NCI-H187 (cell line): ENCODE data around the gene ENPP1.
"Not testable (repeated sequence)": the region's sequence is repeated elsewhere in the genome, so short reads cannot be mapped to it uniquely, and the experiment has no call there.

Experiments
- DNase-seq, 2 experiments: peaks; one replicate each; lab custom pipeline; 2025; lab: John Stamatoyannopoulos, UW

The ENPP1 gene

DNA sequence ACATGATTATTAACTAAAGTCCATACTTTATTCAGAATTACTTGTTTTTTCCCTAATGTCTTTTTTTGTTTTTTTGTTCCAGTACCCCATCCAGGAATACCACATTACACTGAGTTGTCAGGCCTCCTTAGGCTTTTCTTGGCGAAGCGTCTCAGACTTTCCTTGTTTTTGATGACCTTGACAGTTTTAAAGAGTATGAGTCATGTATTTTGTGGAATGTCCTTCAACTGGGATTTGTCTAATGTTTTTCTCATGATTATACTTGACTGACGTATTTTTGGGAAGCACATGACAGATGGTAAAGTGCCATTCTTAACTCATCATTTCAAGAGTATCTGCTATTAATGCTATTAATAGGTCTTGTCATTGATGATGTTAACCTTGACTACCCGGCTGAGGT is 23.6 kb downstream of the ENPP1 start:
- no peak for DNase-seq

DNA sequence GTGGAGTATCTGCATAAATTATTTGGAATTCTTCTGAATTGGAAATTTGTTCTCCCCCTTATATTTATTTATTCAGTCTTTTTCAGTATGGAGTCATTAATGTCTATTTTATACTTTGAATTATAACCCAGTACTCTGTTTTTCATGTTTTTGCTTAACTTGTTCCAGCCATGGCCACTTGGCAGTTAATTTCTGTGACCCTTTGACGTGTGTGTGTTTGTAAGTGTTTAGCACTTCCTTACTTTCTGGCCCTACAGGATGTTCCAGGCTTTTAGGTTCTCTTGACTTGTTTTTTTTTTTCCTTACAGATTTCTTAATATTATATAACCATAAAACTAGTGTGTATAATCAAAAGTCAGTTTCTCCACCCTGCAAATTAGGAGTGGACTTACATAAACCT is 24.1 kb downstream of the ENPP1 start:
- no peak for DNase-seq

DNA sequence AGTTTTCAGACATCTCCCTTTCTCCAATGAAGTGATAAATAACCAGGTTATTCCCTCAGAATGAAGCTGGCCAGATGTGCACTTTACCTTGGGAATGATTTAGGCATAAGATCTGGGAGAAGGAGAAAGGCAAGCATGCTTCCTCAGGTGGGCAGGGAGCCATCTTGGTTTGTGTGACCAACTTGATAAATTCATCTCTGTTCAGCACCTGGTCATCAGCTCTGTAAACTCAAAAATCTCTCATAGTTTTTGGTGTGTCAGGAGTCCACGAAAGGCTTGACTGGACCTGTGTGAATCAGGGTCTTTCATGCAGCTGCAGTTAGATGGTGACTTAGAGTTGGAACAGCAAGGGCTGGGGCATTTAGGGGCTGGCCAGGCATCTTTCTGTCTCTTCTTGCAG is 24.5 kb downstream of the ENPP1 start:
- no peak for DNase-seq

DNA sequence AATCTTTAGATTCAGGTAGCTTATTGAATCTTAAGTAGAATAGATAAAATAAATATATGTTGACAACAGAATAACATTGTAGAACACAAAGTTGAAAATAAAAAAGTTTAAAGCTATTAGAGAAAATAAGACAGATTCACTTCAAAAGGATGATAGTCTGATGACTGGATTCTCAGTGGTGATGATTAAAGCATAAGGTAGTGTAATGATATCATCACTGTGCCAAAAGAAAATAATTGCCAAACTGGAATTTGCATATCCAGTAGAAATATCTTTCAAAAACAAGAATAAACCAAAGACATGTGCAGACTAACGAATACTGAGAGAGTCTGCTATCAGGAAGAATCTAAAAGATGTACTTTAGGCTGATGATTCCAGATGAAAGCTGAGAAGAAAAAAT is 30.2 kb downstream of the ENPP1 start:
- no peak for DNase-seq

DNA sequence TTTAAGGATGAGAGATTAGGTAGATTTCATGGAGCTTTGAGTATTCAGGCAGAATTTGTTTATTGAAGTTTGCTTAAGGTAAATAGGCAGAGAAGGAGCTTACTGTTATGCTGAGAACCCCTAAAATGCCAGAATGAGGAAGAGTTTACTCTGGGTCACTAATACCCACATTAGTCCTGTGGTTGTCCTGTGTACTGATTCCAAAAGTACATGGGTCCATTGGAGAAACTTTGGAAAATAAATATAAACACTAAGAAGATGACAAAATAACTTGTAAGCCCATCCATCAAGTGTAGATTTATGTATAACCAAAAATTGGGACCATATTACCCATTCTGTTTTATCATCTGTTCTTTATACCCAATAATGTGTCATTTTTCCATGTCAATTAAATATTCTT is 31.6 kb downstream of the ENPP1 start:
- DNase-seq: no peak

DNA sequence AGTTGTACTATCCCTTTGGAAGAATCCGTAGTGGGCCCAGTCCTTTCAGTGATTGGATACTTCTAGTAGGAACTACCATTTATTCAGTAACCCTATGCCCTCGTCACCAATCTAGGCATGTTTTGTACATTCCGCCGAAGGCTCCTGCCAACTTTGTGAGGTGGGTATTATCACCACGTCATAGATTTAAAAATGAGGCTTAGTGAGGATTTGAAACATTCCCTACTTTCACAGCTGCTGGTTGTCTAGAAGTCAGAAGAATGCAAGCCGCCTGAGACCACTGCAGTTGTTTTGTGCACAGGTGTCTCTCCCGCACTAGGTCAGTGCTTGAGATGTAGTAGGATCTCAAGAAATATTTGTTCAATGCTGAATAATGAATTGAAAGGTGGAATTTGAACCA is 32.6 kb downstream of the ENPP1 start:
- no peak for DNase-seq

DNA sequence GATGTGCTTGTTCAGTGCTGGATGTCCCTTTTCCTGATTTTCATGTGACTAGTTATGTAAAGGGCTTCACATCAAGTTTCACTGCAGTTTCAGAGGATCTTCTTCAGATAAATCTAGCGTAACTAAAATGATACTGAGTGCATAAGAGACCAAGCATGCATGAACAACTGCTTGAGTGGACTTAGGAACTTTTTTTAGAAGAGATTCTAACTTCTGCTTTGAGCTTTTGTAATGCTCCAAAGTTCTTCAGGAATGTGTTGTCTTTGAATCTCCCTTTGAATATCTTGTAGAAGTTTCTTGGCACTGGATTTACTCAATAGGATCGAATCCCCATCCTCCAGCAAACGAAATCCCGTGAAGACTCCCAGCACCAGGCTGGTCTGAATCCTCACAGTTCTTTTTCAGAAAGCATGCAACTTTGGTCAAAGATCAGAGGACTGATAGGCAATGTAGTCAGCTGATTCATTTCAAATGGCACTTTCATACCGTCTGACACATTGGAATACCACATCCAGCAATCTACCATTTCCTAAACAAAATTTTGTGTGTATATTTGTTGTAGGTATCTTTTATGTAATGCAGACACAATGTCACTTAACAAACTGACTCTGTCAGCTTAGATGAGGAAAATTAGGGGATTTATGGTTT is 33.2 kb downstream of the ENPP1 start:
- DNase-seq: no peak

DNA sequence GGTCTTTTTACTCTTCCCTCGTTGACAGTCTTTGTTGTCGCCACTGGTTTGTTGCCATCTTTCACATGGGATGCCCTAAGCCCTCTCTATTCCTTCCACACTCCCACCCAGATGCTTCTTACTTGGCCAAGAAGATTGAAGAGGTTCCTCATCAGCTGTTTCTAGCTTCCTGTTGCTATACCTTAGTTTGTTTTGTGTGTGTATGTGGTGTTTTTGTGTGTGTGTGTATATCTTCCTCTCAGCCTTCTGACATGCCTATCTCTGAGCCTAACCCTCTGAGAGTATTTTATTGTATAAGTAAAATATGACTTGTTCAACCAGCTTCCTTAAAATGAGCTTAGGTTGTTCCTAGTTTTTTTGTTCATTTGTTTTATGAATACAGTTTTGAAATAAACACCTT is 35.9 kb downstream of the ENPP1 start:
- no peak for DNase-seq

DNA sequence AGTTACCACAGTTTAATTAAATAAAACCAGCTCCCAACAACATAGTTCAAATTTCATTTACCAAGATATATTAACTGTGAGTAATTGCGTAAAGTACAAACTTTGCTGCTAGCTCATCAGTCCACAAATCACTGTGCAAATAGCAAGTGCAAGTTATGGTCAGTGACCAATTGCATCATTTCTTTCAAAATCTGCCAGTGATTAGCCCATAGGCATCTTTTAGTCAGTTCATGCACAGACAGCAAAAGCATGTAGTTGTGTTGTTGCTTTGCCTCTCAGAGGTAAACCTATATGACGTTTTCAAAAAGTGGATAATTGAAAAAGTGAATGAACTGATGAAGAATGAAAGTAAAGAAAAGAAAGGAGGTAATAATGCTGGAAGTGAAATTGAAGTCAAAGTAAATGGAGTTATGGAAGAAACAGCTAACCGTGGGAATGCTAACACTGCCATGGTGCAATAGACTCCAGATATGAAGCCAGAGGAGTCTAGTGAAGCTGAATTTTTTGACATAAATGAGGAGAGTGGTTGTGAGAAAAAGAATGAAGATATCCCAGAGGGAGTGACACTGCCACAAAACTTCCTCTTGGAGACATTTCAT is 36.5 kb downstream of the ENPP1 start:
- DNase-seq: no peak

DNA sequence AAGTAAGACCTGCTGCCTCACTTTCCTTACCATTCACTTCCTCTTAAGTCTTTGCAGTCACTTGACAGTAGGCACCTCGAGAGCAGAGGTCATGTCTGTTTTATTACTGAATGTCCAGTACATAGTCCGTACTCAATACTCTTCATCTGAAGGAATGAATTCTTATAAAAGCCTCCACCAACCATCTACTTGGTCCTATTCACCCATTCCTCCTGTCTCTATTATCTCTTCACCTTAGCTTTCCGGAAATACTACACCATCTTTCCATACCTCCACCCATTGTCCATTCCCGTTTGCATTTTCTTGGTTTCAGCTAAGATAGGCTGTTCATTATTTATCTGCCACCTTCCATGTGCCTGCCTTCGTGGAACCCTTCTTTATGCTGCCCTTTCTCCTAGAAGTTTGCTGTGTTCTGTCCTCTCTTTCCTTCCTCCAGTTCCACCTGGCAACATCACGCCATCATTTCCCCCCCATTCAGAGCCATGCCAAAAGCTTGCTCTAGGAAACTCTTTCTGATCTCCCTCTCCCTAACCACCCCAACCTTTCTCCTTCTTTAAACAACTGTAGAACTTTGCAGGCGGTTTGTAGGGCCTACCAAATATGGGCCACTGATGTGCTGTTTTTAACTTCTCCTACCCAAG is 38.3 kb downstream of the ENPP1 start:
- DNase-seq: no peak

DNA sequence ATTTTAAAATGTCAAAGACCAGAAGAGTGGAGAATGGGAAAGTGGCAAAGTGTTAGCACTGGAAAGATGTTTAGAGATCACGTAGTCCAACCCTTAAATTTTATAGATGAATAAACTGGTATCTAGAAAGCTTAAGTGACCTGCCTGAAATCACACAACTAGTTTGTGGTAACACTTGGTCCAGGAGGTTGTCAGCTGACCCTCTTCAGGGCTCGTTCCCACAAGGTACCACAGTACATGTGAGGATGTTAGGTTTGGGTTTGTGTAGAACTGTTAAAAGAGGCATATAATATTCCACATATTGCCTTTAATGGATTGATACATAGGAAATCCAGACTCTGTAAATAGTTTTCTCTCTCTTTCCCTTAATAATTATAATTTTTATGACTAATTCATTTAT is 39.1 kb downstream of the ENPP1 start:
- DNase-seq: no peak

DNA sequence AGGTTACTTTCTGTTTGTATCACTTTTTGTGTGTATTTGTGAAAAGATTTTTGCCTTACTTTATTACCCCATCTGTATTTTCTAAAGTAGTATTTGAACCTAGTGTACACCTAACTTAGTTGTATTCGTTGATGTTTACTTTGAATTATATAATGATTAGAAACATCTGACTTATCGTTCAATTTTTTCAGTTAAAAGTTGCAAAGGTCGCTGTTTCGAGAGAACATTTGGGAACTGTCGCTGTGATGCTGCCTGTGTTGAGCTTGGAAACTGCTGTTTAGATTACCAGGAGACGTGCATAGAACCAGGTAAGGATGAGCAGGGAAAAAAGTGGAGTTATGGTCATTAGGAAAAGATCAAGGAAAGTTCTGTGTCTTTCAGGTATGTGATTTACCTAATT is 42.0 kb downstream of the ENPP1 start:
- no peak for DNase-seq

DNA sequence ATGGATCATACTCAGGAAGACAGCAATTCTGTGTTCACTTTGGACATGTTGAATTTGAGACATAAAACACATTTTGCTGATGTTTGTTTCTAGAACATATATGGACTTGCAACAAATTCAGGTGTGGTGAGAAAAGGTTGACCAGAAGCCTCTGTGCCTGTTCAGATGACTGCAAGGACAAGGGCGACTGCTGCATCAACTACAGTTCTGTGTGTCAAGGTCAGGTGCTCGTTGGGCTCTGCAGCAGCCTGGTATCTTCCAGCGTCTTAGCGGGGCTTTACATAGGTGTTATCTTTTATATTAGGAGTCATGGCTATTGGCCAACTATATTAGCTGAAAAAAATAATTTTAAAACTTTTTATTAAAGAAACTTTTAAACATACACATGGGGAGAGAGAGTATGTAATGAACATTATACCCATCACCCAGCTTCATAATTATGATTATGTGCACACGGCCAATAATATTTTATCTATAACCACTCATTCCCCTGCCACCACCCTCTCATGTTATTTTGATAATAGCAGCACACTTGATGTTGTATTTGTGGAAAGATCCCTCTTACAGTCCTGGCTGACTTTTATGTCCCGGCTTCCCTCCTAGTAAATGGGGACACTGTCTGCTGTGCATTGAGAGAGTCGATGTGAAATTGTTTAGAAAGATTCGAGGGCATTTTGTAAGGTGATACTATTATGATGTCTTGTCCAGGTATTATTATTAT is 43.4 kb downstream of the ENPP1 start:
- DNase-seq: no peak

DNA sequence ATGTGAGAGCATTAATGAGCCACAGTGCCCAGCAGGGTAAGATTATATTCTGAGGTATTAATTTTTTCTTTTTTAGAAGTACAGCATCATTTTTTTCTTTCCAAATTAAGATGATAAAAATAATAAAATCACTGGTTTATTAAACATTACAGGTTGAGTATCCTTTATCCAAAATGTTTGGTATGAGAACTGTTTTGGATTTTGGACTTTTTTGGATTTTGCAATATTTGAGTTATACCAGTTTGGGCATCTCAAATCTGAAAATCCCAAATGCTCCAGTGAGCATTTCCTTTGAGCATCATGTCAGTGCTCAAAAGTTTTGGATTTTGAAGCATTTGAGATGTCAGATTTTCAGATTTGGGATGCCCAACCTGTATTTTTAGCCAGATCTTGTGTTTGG is 44.4 kb downstream of the ENPP1 start:
- DNase-seq: no peak

DNA sequence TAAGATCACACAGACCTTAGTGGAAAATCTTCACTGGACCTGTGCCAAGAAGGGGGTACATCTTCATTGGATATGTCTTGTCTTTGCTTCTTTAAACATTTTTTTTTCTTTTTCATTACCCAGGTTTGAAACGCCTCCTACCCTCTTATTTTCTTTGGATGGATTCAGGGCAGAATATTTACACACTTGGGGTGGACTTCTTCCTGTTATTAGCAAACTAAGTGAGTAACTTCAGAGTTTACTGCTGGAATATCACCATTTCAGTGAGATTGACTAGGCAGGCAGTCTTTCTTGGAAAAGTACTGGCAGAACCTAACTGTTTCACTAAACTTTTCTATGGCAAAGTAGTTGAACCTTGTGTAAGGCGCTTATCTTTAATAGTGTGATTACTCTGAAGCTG is 47.0 kb downstream of the ENPP1 start:
- no peak for DNase-seq

DNA sequence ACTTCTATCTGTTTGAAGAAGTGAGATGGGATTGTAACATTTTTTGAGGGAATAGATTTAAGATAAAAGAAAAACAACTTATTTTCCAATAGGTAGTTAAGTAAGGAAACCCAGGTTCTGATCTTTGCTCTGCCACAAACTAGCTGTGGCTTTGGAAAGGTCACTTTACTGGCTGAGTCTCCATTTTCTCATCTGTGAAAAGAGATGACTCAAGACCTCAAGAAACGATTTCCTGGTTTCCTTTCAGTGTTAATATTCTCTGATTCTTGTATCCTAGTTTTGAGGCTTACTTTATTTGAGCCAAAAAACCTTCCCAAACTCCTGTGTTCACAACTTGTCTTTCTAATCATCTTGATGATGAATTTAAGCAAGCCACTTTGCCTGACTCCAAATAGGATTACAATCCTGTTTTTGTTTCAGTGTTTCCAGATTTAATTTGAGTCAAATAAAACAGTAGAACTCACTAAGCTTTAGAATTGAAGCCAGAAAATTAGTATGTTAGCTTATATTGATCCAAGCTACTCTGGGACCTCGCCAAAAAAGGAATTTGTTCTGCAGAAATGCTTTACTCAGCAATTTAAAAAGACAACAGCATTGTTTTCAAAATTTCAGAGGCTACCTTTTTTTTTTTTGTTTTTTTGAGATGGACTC is 51.1 kb downstream of the ENPP1 start:
- DNase-seq: no peak

DNA sequence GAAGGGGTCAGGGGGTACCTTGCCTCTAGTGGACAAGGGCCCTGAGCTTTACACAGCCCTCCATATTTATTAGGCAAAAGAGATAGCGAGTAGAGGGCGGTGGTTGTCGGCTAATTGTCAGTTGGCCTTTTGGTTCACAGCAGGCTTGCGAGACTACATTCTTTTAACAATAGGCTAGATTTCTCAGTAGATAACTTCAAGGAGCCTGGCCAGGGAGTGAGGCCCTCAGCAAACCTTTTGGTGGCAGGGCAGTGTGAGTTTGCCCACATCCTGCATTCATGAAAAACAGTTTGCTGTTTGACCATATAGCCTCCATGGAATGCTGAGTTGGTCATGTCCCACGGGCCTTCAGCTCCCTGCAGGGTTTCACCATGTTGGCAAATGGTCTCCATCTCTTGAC is 51.8 kb downstream of the ENPP1 start:
- DNase-seq: not testable (repeated sequence)

DNA sequence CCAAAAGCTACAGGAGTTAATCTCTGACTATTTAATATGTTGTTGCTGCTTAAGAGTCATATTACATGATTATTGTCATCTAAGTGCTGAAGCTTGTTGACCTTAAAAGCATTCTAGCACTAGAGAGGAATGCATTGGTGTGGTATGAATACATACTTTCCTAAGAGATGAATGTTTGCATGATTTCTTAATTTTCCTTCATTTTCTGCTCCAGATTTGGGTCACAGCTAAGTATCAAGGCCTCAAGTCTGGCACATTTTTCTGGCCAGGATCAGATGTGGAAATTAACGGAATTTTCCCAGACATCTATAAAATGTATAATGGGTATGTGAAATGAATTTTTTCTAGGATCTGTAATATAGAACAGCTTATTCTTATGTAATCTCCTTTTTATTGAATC is 53.6 kb downstream of the ENPP1 start:
- no peak for DNase-seq

DNA sequence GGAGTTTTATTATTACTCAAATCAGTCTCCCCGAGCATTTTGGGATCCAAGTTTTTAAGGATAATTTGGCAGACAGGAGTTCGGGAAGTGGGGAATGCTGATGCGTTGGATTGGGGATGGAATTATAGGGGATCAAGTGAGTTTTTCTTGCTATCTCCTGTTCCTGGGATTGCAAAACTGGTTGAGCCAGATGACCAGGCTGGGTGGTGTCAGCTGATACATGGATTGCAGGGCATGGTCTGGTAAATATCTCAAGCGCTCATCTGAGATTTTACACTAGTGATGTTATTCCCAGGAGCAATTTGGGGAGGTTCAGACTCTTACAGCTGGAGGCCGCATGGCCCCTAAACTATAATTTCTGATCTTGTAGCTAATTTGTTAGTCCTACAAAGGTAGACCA is 54.7 kb downstream of the ENPP1 start:
- no peak for DNase-seq

DNA sequence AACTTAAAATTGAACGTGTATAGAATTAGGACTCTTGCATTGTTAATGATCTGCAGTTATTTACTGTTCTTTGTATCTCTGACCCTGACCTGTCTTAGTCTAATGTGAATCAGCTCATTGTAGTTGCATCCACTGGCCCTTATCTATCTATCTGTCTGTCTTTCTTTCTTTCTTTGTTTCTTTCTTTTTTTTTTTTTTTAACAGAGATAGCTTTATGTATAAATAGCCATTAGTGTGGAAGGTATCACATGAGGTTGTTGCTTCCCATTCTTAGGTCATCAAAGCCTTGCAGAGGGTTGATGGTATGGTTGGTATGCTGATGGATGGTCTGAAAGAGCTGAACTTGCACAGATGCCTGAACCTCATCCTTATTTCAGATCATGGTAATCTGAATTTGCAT is 59.9 kb downstream of the ENPP1 start:
- no peak for DNase-seq

DNA sequence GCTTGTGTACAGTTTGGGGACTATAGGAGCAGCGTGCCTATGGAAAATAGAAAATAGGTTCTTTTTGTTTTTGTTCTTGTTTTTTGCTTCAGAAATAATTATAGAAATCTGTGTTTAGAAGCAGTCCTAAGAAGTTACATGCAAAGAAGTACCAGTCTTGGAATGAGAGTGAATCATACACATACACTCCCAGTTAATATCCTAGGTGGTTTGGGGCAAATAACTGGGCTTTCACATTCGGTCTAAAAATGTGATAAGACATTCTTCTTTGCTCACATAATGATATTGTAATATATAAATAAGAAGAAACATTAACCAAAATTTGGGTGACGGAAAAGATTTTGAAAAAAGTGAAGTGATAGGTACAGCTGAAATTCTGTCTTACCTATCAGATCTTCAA is 61.0 kb downstream of the ENPP1 start:
- DNase-seq: no peak

DNA sequence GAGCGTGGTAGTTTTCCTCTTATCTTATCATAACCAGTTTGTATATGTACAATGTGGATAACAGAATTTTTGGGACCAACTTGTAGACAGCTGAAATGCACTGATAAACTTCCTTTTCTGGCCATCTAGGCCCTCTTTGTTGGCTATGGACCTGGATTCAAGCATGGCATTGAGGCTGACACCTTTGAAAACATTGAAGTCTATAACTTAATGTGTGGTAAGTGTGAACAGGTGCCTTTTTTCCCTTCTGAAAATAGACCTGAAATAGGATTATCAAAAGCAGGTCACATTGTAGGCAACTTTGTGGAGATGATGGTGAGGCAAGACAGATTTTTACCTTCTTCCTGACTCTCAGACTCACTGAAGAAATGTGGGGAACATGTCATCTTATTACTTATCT is 67.8 kb downstream of the ENPP1 start:
- no peak for DNase-seq

DNA sequence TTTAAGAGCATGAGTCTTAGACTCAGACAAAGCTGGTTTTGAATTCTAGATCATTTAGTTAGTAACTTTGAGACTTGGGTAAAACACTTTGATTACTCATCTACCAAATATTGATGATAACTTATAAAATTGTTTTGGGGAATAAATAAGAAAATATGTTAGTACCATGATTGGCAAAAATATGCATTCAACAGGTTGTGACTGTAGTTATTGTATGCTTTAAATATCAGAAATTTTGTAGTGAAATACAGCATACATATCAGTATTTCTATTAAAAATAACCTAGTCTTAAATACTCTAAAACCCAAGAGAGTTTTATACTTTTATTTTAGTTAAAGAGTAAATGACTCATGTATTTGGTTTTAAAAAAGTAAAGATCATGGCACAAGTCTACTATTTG is 68.7 kb downstream of the ENPP1 start:
- no peak for DNase-seq
